HG03469 (cell line): ENCODE data around the gene AQR.
A peak's percentile ranks its signal among the peaks of the same experiment; 100 is the strongest.
"Not testable (repeated sequence)": the region's sequence is repeated elsewhere in the genome, so short reads cannot be mapped to it uniquely, and the experiment has no call there.

Experiments used
- ATAC-seq: cut with Tn5 transposase; IDR thresholded peaks from one replicate; pipeline ENCODE4 v1.9.1; 2021; ENCODE audit warnings: mild to moderate bottlenecking, moderate library complexity, moderate number of reproducible peaks; ENCODE audit not compliant: unreplicated experiment

The AQR gene

GRCh38 chr15:34969340-34970097 lies at the start of gene AQR:
AQR (minus strand) TSS chr15:34969742; CDS start chr15:34969613, 129 bp downstream.
- ATAC-seq = peak; percentile 94

- no peak for ATAC-seq
These were observed 44.7 kb upstream of the AQR start for GRCh38 chr15:35014241-35014640.

GRCh38 chr15:35013370-35013769 lies 43.8 kb upstream of the AQR start:
- no peak for ATAC-seq

- no peak for ATAC-seq
These were observed 37.9 kb upstream of the AQR start for GRCh38 chr15:35007397-35007796.

GRCh38 chr15:35005933-35006332 lies 36.4 kb upstream of the AQR start:
- no peak for ATAC-seq

- ATAC-seq = no peak
These were observed 34.4 kb upstream of the AQR start for GRCh38 chr15:35003928-35004327.

GRCh38 chr15:35000511-35000910 lies 31.0 kb upstream of the AQR start:
- no peak for ATAC-seq

GRCh38 chr15:34999906-35000305 lies 30.4 kb upstream of the AQR start:
- ATAC-seq = no peak

GRCh38 chr15:34994925-34995324 lies 25.4 kb upstream of the AQR start:
- no peak for ATAC-seq

GRCh38 chr15:34993877-34994276 lies 24.3 kb upstream of the AQR start:
- ATAC-seq = peak; percentile 93

- no peak for ATAC-seq
These were observed 23.9 kb upstream of the AQR start for GRCh38 chr15:34993412-34993811.

GRCh38 chr15:34988027-34988902 lies 18.7 kb upstream of the AQR start, which contains the start of gene ZNF770:
ZNF770 (minus strand) TSS chr15:34988287; CDS start chr15:34983434, 4,853 bp downstream.
- ATAC-seq = peak; percentile 57

- ATAC-seq = no peak
These were observed 18.1 kb upstream of the AQR start for GRCh38 chr15:34987609-34988026.

- ATAC-seq = no peak
These were observed 17.4 kb upstream of the AQR start for GRCh38 chr15:34986771-34987480.

- ATAC-seq = no peak
These were observed 16.8 kb upstream of the AQR start for GRCh38 chr15:34986326-34986725.

- ATAC-seq = no peak
These were observed 15.5 kb upstream of the AQR start for GRCh38 chr15:34984889-34985630.

- ATAC-seq = no peak
These were observed 7.2 kb upstream of the AQR start for GRCh38 chr15:34976743-34977142.

- no peak for ATAC-seq
These were observed 6.5 kb upstream of the AQR start for GRCh38 chr15:34976073-34976472.

GRCh38 chr15:34973512-34973911 lies 4.0 kb upstream of the AQR start:
- no peak for ATAC-seq

- not testable (repeated sequence) for ATAC-seq
These were observed 629 bp upstream of the AQR start for GRCh38 chr15:34970098-34970643.
